SKM-1 (cell line): ENCODE data around the gene DDRGK1.
"Not testable (repeated sequence)": the region's sequence is repeated elsewhere in the genome, so short reads cannot be mapped to it uniquely, and the experiment has no call there.

ENCODE experiments used
- DNase-seq: peaks from one replicate; lab custom pipeline; 2025; ENCODE audit not compliant: unreplicated experiment; lab: John Stamatoyannopoulos, UW

DDRGK1 gene

DNA sequence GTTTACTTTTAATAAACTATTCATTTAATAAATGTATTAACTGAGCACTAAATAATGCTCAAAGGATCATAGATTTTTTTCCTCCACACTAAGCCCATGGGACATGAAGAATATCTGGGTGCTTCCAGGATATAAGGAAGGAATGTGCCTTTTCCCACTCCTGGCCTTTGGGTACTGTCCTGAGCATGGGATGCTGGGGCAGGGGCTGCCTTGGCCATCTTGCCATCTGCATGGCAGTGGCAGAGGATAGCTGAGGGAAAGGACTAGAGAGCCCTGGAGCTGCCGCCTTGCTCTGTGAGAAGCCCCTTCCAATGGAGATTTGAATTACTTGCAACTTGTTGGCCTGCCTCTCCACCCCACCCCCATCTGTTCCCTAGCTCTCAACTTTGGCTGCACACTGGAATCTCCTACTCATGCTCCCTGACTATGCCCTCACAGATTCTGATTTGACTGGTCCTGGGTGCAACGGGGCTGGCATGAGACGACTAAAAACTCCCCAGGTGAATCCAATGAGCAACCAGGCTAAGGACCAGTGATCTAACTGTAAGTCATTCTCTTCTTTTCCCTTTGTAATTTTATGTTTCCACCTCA, 15.6 kb downstream of the DDRGK1 start:
- no peak for DNase-seq

DNA sequence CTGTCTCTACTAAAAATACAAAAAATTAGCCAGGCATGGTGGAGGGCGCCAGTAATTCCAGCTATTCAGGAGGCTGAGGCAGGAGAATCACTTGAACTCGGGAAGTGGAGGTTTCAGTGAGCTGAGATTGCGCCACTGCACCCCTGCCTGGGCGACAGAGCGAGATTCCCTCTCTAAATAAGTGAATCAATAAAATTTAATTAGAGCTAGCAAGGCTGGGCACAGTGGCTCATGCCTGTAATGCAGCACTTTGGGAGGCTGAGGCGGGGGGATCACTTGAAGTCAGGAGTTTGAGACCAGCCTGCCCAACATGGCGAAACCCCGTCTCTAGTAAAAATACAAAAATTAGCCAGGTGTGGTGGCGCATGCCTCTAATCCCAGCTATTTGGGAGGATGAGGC, 16.6 kb downstream of the DDRGK1 start:
- DNase-seq = not testable (repeated sequence)

DNA sequence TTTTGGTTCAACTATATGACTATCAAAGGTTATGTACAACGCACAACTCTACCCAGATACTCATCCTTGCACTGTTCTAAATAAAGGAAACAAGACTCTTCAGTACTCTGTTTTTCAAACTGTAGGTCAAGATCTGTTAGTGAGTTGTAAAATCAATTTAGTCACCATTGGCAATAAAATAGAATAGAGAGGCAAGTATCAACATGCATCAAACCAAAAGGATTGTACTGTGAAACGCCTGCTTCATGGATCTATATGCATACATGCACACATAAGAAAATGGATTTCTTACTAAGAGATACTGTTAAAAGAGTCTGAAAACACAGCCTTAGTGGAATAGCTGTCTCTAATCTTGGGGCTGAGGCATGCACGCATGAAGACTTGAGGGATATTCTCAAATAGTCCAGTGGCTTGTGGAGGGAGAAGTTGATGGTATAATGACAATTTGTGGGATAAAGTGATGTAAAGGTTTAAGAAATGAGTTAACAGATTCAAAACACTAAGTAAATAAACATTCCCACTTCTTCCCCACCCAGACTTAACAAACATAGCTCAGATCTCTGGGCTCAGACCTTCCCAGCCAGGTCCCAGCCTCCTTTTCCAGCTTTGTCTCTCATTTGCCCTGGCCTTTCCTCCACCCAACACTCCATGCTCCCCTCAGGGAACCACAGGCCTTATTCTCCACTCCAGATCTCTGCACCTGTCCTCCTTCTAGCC, 20.4 kb downstream of the DDRGK1 start:
- DNase-seq = no peak

- not testable (repeated sequence) for DNase-seq
Measured at GRCh38 chr20:3182429-3182828, 22.1 kb downstream of the DDRGK1 start.

DNA sequence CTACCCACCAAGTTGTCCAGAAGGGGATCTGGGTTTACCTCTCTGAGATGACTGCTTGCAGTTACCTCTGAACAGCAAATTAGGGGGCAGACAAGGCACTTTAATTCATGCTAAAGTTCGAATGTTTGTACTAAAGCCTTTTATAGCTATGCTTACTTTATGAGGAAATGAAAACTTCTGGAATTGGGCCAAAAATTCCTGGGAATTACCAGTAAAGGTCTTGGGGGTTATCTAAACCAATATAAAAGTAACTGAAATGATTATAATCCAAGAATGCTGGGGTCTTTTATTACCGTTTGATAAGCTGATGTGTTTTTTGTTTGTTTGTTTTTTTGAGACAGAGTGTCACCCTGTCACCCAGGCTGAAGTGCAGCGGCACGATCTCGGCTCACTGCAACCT, 23.2 kb downstream of the DDRGK1 start:
- no peak for DNase-seq

GRCh38 chr20:3180319-3180718, 24.2 kb downstream of the DDRGK1 start:
- no peak for DNase-seq

DNA sequence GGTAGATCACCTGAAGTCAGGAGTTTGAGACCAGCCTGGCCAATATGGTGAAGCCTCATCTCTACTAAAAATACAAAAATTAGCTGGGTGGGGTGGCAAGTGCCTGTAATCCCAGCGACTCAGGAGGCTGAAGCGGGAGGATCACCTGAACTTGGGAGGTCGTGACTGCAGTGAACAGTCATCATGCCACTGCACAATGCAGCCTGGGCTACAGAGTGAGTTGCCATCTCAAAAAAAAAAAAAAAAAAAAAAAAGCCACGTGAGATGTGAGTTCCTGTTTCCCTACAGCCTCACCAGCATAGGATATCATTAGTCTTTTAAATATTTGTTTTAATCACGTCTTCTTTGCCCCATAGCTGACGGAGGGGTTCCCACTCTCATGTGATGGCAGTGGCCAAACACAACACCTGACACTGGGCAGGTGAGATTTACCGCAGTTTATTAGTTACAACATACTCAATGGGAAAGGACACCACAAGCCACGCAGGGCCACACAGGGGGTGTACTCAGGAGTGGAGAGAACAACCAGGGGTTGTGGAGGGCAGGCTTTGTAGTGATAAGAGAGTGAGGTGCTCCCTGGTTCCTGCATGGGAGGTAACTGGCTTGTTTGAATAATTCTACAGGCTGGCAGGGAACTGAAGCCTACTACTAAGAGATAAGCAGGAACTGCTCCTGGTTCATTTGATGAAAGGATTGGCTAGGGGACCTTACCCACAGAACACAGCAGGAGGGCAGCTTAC, 26.6 kb downstream of the DDRGK1 start:
- DNase-seq = no peak

- no peak for DNase-seq
Measured at GRCh38 chr20:3175270-3175669, 29.2 kb downstream of the DDRGK1 start.

GRCh38 chr20:3174442-3175261, 29.8 kb downstream of the DDRGK1 start:
- DNase-seq = no peak

DNA sequence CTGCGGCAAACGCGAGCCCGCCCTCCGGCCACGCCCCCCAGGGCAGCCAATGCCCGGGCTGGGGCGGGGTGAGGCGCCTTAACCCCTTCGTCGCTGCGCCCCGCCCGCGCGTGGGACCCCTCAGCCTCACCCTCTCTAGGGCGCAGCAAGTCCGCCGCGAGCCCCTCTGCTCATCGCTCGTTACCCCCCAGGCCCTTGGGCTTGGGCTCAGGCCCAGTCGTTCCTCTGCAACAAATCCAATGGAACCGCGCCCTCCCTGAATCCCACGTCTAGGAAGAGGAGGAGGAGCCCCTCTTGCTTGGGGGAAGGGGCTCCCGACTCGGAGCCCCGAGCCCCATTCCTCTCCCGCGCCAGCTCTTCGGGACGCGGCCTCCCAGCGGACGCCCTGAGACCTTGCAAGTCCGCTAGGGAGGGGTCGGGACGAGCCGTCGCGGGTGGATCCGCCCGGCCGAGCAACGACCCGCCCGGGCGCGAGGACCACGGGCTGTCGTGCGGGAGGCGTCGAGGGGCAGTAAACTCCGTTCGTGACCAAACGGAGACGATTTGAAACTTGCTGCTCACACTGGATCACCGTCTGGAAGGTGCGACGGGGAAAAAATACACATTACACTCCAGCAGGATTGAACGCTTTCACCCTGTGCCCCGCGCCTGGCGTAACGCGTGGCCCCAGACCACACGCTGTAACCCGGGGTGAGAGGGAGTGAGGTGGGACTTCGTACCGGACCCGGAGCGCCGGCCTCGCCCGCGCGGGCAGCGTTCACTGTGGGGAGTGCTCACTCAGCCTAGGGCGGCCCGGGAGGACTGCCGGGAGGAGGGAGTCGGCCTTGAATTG, 30.7 kb downstream of the DDRGK1 start:
- DNase-seq = peak; percentile 17

DNA sequence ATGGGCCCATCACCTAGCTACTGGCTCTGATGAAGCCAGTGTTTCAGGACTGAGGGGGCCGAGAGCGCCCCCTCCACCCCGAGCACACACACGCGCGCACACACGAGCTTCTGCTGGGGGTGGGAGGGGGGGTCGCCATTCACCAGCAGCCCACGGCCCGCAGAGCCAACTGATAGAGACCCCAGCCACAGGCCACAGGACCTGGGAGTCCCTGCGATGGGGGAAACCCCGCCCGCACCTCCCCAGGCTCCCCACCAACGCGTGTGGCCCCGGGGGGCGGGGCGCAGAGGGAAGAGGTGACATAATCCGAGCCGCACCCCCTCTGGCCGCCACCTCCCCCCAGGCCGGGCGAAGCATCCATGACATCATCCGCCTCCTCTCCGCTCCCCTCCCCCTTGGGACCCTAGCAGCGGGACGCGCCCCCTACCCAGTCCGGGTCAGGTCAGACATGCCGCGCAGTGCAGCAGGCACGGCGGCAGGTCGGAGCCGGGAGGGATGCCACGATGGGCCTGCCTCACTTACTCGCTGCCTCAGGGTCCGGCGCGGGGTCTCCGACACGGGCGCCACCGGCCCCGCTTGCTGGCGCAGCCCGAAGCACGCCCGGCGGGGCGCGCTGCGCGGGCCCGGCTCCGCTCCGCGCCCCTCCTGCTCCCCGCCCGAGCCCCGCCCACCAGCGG, 31.4 kb downstream of the DDRGK1 start, which contains the start of gene LZTS3:
Gene LZTS3, minus strand, starts transcription at position 617 of the 677 bp plus-strand sequence. CDS start 6,386 bp downstream, outside the sequence.
- DNase-seq = no peak

GRCh38 chr20:3172126-3172932, 32.2 kb downstream of the DDRGK1 start:
- DNase-seq = no peak

DNA sequence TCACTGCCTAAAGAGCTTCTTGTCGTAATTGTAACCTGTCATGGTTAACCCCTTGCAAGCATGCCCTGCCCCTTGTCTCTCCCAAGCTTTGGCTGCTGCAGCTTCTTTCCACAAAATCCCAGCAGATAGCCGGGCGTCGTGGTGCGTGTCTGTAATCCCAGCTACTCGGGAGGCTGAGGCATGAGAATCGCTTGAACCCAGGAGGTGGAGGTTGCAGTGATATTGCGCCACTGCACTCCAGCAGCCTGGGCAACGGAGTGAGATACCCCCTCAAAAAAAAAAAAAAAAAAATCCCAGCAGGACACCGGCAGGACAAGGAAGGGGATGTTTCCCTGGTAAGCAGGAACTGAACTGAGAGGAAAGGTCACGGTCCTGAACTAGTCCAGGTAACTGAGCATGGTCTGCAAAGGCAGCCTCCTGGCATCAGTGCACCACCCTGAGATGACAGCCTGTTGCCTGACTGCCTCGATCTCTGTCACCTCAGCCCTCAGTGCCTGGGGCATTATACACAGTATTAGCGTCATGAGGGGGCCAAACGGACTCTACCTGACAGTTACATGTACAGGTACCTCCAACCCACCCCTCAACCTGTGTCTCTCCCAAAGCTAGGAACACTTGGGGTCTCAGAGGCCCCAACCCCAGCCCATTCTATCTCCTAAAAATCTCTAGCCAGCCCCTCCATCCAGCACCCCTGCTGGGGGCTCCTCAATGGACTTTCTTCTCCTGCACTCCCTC, 32.9 kb downstream of the DDRGK1 start:
- no peak for DNase-seq

DNA sequence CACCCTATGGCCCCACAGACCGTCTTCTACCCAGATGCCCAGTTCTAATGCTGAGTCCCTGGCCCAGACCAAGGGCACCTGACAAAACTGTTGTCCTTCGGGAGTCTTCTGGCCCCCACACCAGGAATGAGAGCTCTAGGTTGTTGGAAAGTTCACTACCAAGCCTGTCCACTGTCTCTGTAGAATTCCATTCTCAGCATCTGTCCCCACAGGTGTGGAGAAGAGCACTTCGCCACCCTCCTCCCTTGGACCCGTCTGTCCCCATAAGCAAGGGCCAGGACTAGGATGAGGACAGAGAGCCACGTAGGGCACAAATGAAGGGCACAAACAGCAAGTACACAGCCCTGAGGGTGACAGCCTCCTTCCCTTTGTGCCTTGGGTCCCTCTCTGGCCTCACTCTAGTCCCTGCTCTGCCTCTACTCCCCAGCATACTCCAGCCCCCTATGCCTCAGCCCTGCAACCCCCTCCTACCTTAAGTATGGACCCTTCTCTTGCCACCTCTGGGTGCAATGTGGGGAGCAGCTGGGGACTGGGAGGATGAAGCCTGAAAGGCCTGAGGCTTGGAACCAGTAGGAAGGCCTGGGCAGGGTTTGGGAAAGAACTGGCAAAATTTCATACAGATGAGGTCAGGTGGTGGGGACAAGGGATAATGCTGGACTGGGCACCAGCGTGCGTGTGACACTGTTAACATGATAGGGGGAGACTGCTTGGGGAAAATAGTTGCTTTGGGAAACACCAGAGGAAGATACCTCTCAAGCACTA, 35.5 kb downstream of the DDRGK1 start:
- no peak for DNase-seq

GRCh38 chr20:3168079-3168828, 36.2 kb downstream of the DDRGK1 start:
- DNase-seq = no peak

DNA sequence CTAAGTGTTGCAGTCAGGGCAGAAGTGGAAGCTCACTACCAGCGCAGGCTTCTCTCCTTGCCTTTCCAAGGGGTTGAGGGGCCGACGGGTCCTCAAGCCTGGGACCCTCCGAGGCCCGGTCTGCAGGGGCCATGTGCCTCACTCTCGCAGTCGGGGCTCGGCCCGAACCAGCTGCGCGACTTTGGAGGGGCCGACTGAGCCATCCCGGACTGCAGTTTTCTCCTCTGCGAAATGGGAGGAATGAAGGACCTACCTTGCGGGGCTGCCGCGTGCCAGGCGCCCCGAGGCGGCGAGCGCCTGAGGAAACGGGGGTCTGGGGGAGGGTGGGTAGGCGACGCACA, 36.8 kb downstream of the DDRGK1 start:
- DNase-seq = no peak

GRCh38 chr20:3166913-3167342, 37.6 kb downstream of the DDRGK1 start:
- no peak for DNase-seq
